Measurements from ENCODE around the gene TRIM16.

Gene TRIM16

DNA sequence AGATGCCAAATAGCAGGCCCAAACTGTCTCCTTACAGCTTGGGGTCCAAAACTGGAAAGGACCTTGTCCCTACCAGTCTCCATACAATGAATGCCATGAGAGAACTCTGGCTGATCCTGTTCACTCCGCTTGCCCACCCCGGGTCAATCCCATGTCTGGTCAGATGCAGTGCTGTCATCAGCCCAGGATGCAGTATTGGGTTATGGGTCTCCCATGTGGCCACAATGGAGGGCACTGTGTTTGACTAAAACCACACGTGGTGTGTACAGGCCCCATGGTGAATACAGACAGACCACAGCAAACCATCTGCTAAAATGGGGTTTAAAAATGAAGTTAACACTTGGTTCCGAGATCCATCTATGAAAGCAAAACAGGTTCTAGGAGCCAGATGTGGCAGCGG is 20.4 kb downstream of the TRIM16 start:
- DNase-seq (ENCODE audit: low spot score): no peak
- TF ChIP-seq, protein P1, sequence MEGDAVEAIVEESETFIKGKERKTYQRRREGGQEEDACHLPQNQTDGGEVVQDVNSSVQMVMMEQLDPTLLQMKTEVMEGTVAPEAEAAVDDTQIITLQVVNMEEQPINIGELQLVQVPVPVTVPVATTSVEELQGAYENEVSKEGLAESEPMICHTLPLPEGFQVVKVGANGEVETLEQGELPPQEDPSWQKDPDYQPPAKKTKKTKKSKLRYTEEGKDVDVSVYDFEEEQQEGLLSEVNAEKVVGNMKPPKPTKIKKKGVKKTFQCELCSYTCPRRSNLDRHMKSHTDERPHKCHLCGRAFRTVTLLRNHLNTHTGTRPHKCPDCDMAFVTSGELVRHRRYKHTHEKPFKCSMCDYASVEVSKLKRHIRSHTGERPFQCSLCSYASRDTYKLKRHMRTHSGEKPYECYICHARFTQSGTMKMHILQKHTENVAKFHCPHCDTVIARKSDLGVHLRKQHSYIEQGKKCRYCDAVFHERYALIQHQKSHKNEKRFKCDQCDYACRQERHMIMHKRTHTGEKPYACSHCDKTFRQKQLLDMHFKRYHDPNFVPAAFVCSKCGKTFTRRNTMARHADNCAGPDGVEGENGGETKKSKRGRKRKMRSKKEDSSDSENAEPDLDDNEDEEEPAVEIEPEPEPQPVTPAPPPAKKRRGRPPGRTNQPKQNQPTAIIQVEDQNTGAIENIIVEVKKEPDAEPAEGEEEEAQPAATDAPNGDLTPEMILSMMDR (IDR thresholded peaks at IDR 0.05; ENCODE audit: extremely low read depth, missing control alignments): no peak

- DNase-seq (ENCODE audit: low spot score): no peak
- TF ChIP-seq, protein P1 (IDR thresholded peaks at IDR 0.05; ENCODE audit: extremely low read depth, missing control alignments): no peak
Measured at GRCh38 chr17:15663176-15663575, 20.9 kb downstream of the TRIM16 start.

- TF ChIP-seq, protein P1 (IDR thresholded peaks at IDR 0.05; ENCODE audit: extremely low read depth, missing control alignments): no peak
- no peak for DNase-seq (ENCODE audit: low spot score)
Measured at GRCh38 chr17:15662681-15663080, 21.4 kb downstream of the TRIM16 start.

GRCh38 chr17:15660077-15660476 is 24.0 kb downstream of the TRIM16 start:
- no peak for DNase-seq (ENCODE audit: low spot score)
- TF ChIP-seq, protein P1 (IDR thresholded peaks at IDR 0.05; ENCODE audit: extremely low read depth, missing control alignments): no peak

DNA sequence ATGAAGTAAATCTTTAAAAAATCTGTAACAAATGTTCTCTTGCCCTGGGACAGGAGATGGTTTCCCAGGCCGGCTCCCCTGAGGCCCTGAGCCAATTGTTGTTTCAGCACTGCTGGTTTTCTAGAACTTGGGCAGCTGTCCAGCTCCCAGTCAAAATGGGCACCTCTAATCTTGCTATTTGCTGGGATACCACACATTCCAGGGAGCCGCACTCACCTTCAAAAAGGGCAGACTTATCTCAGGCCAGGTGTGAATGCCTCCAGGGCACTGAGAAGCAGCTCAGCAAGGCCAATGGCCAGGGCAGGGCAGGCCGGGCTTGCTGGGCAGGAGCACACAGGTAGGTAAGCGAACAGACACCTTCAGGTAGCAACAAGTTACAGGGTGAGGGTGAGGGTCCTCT is 24.4 kb downstream of the TRIM16 start:
- DNase-seq (ENCODE audit: low spot score): no peak
- TF ChIP-seq, protein P1 (IDR thresholded peaks at IDR 0.05; ENCODE audit: extremely low read depth, missing control alignments): no peak

DNA sequence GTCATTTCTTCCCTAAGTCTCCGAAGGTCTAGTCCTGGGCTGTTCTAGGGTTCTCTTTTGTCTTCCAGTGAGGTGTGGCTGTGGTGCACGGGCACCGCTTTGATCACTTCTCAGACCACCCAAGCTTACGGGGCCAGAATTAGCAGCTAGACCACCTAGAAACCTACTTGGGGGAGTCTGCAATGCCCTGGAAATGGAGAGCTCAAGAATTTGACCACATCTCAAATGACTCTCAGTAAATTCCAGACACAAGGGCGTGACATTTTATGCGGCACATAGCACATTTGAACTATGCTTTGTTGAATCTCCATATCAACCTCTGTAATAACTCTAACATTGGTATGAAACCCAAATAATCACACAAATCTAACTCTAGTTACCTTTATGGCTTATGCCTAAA is 24.9 kb downstream of the TRIM16 start:
- TF ChIP-seq, protein P1 (IDR thresholded peaks at IDR 0.05; ENCODE audit: extremely low read depth, missing control alignments): no peak
- no peak for DNase-seq (ENCODE audit: low spot score)

GRCh38 chr17:15658296-15658695 is 25.8 kb downstream of the TRIM16 start:
- no peak for DNase-seq (ENCODE audit: low spot score)
- TF ChIP-seq, protein P1 (IDR thresholded peaks at IDR 0.05; ENCODE audit: extremely low read depth, missing control alignments): no peak
